Hindlimb muscle (tissue), 1 donor: ENCODE data around the gene RAD51AP2. TPM values are rescaled to one million over a fixed set of nuclear protein-coding genes. Genes with fewer than 3 reads are reported as not detected.
"Not testable (repeated sequence)": the region's sequence is repeated elsewhere in the genome, so short reads cannot be mapped to it uniquely, and the experiment has no call there.

ENCODE experiments used
- DNase-seq: peaks from one replicate; pipeline ENCODE4 v3.0.0-alpha.2; 2013
- polyA plus RNA-seq: library from polyadenylated mRNA; unstranded; fragments of 120-200 nt; gene quantifications from one replicate; pipeline ENCODE4 v1.2.1, GENCODE V29; 2013; ENCODE audit not compliant: insufficient read length

The RAD51AP2 gene
- polyA plus RNA-seq, 1 donor = 0.25 TPM

DNA sequence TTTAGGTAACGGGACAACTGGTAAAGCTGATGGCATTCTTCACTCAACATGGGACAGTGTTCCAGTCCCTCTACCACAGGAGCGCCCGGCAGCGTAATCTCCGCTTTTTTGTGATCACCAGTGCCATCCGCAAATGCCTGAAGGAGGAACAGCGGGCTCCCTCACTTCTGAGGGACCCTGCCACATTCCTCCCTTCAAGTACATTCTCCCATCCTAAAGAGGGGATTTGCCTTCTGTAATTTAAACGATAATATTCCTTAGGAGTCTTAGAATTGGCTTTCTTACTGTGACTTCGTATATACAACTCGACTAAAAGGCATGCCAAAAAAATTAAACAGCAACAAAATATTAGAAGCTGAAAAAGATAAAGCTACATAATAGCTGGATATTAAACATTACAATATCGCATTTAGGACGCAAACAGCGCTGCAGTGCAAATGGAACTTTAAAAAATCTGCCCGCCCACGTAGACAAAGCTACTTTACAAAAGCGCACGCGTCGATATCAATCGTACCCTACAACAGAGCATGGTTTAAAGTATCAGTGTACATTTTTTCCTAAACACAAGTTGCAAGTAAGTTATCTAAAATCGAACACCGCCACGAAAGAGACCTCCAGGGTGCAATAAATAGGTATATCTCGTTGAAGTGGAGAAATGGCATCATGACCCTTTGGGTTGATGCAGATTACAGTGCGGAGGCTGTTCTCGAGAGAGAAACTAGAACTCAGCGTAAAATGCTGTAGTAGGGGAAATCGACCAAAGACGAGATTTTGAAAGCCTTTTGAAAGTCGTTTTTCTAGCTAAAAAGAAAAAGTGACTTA, 20.0 kb upstream of the RAD51AP2 start:
- DNase-seq = peak; percentile 36

DNA sequence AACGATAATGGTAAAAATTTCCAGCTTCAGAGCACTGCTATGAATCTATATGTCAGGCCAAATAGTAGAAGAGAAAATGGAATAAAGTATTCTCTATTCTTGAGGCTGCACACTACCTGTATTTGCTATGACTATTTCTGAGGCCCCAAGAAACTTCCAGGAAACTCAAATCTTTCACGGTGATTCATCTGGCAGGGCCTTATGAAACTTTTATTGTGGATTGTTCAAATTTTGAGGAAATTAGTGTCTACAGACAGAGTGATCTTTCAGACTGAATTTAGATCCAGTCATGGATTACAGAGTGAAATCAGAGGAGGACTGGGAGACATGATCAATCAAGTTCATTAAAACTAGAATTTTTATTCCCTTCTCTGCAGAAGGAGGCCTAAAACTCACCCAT, 18.2 kb upstream of the RAD51AP2 start:
- no peak for DNase-seq

DNA sequence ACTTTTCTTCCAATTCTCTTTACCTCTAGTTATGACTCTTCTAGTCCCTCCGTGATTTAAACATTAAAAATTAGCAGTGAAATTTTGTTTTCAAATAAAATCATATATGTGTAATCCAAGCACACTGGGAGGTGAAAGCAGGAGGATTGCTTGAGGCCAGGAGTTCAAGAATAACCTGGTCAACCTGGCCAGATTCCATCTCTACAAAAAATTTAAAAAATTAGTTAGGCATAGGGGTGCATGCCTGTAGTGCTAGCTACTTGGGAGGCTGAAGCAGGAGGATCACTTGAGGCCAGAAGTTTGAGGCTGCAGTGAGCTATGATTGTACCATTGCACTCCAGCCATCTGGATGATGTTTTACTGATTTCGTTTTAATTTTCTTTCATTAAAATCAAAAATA, 15.3 kb upstream of the RAD51AP2 start:
- DNase-seq = no peak

DNA sequence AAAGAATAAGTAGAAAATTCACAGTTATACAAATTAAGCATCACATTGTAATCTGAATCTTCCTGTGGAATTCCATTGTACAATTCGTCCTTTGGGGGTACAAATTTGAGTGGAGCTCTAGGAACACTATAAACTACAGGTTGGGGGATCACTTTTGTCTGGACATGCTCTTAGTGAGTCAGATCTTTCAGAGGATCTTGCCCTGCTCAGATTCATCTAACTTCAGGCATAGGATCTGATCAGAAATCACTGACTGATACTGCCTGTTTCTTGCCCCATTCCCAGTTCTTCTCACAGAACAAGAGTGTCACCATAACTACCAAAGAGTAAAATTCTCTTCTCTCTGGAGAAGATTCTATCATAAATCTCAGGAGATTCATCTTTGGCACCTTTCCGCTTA, 11.5 kb upstream of the RAD51AP2 start:
- no peak for DNase-seq

DNA sequence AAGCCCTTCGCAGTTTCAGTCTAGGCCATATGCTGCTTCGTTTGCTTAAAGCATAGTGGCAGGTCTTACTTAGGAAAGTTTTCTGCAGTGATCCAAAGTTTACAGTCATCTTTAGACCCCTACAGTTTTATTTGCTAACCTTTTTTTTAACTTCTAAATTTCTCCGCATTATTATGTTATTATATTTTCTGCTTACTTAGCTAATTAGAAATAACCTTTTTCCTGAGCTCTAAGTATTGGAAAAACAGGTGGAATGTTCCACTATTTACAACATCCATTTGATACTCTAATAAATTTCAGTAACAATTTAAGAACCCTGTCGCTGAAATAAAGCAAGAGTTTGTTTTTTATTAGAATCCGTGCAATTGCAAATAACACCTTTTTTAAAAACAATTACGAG, 4.1 kb upstream of the RAD51AP2 start:
- no peak for DNase-seq

DNA sequence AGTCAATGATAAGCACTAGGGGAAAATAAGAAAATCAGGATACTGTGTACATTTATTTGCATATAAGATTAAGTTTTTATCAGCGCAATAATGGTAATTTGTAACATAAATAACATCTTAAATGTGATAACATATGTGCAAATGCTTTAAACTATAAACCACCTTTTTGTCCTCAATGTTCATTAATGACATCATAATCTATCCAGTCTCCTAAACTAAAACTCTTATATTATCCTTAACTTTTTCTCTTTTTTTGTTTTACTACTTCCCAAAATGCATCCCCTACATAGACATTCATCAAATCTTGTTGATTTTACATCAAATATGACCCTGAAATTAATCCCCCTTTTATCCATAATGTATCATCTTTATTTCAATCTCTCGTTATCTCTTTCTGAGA, 3.4 kb upstream of the RAD51AP2 start:
- no peak for DNase-seq

DNA sequence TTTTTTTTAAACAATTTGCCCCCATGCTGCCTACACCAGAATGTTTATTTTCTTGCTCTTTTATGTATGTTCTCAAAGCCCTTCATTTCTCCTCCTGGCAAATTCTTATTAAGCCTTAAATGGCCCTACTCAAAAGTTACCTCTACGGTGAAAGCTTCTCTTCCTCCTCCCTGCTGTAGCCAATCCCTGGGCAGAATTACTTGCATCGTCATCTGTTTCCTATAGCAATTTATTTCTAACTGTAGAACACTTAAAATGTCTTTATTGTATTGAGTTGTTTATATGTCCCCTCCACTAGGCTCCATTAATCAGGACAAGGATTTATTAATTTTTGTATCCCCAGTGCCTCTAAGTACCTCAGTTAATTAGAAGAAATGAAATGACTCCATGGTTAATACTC, 2.5 kb upstream of the RAD51AP2 start:
- DNase-seq = no peak

DNA sequence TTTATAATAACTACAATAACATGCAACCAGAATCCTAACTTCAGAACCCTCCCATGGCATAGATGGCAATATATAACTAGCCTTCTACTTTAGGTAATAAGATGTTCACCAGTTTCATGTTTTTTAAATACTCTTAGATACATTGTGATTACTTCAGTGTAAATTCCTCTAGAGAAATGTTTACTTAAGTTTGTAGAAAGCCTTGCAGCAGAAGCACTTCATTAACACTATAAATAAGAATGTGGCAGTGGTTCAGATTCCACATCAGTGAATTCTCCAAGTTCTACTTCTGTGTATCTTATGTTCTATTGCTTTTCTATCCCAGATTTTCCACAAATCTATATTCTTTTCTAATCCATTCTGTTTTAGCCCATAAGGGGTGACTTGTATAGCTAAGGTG, 1.2 kb upstream of the RAD51AP2 start:
- no peak for DNase-seq

DNA sequence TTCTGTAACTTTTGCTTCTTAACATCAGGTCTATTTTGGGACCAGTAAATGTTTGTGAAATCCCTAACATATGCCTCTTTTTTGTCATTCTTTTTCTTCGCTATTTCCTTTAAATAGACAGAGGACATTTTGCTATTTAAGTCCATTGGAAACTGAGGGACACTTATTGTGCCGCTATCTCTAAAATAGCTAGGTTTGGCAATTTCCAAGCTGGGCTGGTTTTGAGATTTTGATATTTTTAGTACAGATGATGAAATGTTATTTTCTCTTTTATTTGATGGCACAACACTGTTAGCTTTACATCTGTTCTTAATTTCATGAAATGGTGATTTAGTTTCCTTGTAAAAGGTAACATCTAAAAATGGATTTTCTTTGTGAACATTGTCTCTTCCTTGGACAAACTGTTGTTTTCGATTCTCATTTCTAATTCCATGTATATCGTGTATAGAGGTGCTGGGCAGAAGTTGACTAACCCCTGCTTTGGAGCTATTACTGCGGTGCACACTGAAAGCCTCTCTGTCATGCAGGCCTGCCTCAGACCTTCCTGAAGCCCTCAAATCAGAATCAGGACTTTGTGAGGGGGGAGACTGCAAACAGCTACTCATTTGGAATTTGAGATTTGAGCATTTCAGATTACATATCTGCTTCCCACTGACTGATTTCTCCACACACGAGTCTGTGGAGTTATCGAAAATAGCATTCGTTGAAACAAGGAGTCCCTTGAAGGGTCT, 594 bp downstream of the RAD51AP2 start:
- DNase-seq = no peak

DNA sequence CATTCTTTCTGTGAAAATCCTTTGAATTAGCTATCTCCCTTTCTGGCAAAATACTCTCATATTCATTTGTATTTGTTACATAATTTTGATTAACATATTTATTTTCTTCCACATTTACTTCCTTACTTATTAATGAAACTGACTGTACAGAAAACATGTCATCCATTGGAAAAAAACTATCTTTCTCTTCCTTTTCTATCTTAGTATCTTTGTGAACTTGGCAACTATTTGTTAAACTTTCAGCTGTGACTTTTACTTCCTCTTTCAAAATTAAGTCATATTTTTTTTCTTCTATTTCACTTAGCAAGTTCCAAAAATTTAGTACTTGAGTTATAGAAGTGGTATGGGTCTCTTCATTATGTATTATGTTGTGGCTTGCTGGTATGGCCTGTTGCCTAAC, 2.6 kb downstream of the RAD51AP2 start:
- no peak for DNase-seq

DNA sequence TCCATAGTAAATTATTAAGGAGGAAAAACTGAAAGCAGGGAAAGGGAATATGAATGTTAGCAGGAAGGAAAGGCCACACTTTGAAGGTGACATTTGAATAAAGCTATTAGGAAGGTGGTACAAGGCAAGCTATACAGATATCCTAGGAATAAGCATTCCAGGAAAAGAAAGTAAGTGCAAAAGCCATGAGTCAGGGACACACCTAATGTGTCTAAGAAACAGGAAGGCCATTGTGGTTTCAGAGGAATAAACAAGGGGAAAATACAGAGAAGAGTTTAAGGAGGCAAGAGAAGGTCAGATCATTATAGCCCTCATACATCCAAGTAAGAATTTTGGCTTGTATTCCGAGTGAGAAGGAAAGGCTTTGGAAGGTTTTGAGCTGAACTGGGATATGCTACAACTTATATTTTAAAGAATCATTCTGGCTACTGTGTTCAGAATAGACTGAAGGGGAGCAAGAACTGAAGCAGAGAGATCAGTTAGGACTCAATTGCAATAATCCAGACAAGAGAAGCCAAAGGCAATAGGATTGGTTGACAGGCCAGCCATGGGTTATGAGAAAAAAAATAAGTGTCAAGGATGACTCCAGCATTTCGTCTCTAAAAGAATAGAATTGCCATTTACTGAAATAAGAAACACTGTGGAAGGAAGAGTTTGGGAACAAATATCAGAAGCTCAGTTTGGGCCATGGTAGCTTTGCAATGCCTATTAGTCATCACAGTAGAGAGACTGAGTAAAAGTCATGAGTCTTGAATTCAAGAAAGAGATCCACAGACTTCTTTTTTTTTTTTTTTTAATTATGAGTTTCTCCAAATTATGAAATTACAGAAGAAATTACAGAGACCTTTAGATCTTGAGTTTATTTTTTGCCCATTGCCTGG, 11.3 kb downstream of the RAD51AP2 start:
- DNase-seq = no peak

DNA sequence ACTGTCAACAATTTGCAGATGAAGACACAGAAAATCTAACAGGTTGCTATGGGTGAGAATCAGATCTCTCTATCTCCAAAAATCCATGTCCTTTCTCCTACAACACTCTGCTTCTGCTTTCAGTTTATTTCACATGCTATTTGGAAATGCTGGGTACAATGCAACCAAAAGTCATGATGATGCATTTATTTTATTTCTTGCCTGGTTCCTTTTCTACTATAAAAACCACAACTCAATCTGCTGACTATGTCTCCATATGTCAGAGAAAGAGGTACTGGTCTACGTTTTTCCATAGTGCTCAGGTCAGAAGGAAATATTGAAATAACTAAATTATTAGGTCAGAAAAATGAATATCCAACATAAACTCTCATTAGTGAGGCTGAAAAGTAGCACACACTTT, 20.5 kb downstream of the RAD51AP2 start:
- no peak for DNase-seq

DNA sequence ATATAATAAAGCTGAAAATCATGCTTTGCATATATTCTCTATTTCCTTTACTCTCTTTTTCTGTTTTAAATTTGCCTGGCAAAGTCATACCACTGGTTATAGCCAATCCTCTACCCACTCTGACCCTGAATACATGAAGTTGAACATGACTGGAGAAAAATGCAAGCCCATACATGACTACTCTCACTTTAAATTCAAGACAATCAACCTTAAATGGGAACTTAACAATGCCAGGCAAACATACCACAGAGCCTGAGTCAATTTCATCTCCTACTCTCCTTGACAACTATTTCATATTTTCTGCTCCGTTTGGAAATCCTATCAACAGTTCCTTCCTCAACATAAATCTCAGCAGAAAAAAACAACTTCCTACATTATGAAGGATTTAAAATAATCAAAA, 22.6 kb downstream of the RAD51AP2 start:
- no peak for DNase-seq

DNA sequence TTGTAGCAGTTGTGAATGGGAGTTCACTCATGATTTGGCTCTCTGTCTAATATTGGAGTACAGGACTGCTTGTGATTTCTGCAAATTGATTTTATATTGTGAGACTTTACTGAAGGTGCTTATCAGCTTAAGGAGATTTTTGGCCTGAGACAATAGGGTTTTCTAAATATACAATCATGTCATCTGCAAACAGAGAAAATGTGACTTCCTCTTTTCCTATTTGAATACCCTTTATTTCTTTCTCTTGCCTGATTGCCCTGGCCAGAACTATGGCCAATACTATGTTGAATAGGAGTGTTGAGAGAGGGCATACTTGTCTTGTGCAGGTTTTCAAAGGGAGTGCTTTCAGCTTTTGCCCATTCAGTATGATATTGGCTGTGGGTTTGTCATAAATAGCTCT, 28.1 kb downstream of the RAD51AP2 start:
- DNase-seq = not testable (repeated sequence)

DNA sequence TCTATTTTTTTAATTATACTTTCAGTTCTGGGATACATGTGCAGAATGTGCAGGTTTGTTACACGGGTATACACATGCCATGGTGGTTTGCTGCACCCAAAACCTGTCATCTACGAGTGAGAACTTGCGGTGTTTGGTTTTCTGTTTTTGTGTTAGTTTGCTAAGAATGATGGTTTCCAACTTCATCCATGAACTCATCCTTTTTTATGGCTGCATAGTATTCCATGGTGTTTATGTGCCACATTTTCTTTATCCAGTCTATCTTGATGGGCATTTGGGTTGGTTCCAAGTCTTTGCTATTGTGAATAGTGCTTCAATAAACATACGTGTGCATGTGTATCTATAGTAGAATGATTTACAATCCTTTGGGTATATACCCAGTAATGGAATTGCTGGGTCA, 29.6 kb downstream of the RAD51AP2 start:
- DNase-seq = not testable (repeated sequence)

DNA sequence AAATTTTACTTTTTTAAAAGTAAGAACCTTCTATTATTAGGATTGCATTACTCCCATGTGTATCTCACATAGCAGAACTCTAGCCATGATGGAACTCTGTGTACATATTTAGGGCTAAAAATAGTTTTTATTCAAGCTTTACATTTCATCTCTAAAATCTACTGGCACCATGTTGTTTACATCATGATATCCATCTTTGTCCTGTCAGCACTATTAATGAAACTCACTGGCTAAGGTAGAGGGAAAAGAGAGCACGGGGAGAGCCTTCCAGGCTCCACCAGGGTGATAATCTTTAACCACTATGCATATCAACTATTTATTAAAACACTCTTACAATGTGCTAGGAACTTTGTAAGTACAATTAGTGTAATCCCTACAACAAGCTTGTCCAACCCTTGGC, 34.7 kb downstream of the RAD51AP2 start:
- DNase-seq = no peak

DNA sequence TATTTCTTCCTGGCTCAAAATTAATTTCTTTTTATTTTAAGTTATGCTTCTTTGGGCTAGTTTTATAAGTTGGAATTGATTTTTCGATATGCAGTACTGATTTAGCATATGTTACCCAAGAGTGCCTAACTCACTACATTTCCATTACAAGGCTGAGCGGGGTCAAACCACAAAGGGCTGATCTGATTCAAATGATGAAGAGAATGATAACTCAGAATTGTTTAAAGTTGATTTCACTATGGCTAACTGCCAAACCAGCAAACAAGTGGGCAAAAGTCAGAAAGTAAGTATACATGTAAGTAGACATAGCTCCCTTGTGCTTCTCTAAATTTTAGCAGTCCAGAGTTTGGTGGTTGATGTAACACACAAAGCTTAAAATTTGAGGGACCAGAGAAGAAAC, 35.6 kb downstream of the RAD51AP2 start:
- no peak for DNase-seq

DNA sequence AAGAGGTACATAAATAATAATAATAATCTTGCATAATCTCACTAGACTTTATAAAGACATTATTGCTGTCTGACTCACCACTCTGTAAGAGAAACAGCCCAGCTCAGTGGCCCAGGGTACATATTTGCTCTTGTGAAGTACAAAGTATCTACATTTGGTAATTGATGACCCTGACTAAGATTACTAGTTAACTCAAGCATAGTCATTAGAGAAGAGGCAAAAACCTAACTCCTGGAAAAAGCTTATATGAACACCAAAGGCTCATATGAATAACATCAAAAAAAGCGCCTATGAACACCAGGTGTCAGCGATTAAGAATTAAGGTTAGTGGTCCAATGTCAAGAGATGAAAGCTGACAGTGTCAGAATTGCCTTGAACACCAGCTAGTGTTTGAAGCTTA, 38.4 kb downstream of the RAD51AP2 start:
- no peak for DNase-seq

DNA sequence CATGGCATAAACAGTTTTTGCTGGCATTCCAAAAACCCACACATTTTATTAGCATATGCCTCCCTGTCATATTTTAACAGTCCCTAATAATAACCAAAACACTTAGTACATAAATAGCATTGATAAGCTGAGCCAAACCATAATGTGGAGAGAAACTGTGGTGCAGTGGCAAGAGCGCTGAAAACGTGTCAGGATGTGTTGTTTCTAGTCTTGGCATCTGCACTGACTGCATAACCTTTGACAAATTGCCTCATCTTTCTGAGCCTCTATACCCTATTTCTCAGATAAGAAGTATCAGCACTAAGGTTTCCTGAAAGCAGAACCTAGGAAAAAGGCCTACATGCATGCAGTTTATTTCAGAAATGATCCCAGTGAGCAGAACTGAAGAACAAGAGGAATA, 41.4 kb downstream of the RAD51AP2 start:
- DNase-seq = no peak

DNA sequence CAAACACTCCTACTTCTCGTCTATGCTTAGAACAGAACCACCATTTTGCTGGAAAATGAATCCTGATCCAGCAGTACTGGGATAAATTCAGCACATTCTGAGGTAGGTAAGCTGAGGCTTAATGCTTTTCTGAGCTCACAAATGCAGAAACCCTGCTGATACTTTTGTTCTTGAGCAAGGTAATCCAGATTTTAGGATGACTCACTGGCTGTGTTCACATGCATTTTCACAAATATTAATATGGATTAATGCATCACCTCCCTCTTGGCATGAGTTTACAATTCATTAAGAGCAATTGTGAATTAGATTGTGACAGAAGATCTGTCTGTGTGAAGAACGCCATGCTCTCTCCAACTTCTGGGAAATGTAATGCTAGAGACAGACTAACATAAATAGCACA, 42.2 kb downstream of the RAD51AP2 start:
- DNase-seq = no peak

DNA sequence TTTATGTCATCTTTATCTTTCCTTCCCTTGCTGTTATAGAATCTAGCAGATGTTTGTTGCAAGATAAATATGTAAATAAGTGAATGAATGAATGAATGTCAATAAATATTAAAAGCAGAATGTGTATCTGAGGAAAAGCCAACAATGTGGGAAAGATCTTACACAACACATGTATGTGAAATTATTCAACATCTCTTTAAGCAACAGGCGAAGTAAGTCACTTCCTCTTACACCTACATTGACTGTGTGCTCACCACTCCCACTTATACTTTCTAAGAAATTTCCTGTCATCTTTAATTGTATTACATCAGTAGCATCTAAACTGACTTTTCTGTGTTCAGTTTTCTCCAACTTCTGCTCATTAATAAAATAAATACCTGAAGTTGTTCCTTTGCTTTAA, 43.0 kb downstream of the RAD51AP2 start:
- no peak for DNase-seq

DNA sequence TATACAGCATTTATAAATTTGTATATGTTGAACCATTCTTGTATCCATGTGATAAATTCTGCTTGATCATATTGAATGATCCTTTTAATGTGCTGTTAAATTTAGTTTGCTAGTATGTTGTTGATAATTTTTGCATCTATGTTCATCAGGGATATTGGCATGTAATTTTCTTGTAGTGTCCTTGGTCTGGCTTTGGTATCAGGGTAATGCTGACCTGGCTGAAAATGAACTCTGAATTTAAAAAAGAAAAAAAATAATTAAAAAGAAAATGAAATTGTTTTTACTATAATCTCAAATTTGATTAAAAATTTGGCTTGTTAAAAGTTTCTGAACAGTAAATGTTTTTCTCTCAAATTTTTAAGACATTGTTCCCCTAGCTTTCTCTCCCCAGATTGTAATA, 46.3 kb downstream of the RAD51AP2 start:
- no peak for DNase-seq
